Muscle of leg (tissue), 11 donors: ENCODE measurements around the gene ADD2. TPM values are rescaled to one million over a fixed set of nuclear protein-coding genes. Genes with fewer than 3 reads are reported as not detected.

Source experiments
- DNase-seq: peaks from one replicate; pipeline ENCODE4 v3.0.0; 2013
- H3K27ac ChIP-seq: one replicate; pipeline ENCODE4 v1.5.1; 2013; ENCODE audit warnings: mild to moderate bottlenecking, low read length, control low read depth
- H3K27me3 ChIP-seq: one replicate; pipeline ENCODE4 v1.6.1; 2013; ENCODE audit warnings: low read length; ENCODE audit not compliant: control insufficient read depth, insufficient read depth
- H3K36me3 ChIP-seq: one replicate; pipeline ENCODE4 v1.6.1; 2013; ENCODE audit warnings: low read length; ENCODE audit not compliant: control insufficient read depth, insufficient read depth
- H3K4me1 ChIP-seq: one replicate; pipeline ENCODE4 v1.6.1; 2013; ENCODE audit warnings: low read length; ENCODE audit not compliant: control insufficient read depth, insufficient read depth
- H3K4me3 ChIP-seq: one replicate; pipeline ENCODE4 v1.5.1; 2013; ENCODE audit warnings: low read length, control low read depth
- H3K9me3 ChIP-seq: replicated peaks from 2 replicates; pipeline ENCODE4 v1.6.1; 2013; ENCODE audit warnings: low read depth, low read length; ENCODE audit not compliant: control insufficient read depth
- WGBS: methylation state at CpG from one replicate; pipeline ENCODE4 v1.1.5; 2013; ENCODE audit warnings: missing lambda C conversion rate; ENCODE audit not compliant: insufficient coverage; 5-methylcytosine and 5-hydroxymethylcytosine counted together
- polyA plus RNA-seq, 8 donors: library from polyadenylated mRNA; unstranded; fragments of 120-200 nt; gene quantifications; one replicate each; pipeline versions ENCODE4 v1.2.1 to v1.2.3, GENCODE V29; 2013; ENCODE audit warnings: inconsistent platforms in 1 of 8, low replicate concordance in 1 of 8; ENCODE audit not compliant: insufficient read length in 8 of 8, insufficient read depth in 1 of 8
- total RNA-seq: library from RNA; stranded (reverse); fragments of 120-200 nt; gene quantifications from one replicate; pipeline ENCODE4 v1.2.4, GENCODE V29; 2013

ADD2 gene
- total and polyA plus RNA-seq, 9 donors = 0.98 to 4.2 (median 2.4) TPM

GRCh38 chr2:70607121-70607561, 160.9 kb downstream of the ADD2 start:
- no peaks in the 10 kb centered on the region for H3K36me3 ChIP-seq
- H3K27me3 ChIP-seq = peaks cover 3% of the 10 kb centered on the region
- no peak for DNase-seq
- H3K27ac ChIP-seq = no peak overlapping the region
- H3K4me1 ChIP-seq = no peaks in the 10 kb centered on the region
- 0% methylated on average over 2 of the region's 8 CpGs for WGBS
- H3K9me3 ChIP-seq = no peaks in the 10 kb centered on the region
- H3K4me3 ChIP-seq = no peak overlapping the region

Other genes with a start within 250 kb of the ADD2 start
- 0.44 TPM for gene TGFA, start 214.4 kb downstream of the ADD2 start, total RNA-seq
- 1 to 10 TPM in 2 of 8 donors, under 1 TPM in 6; 0.28 to 1.2 (median 0.67) TPM for gene TGFA, start 214.4 kb downstream of the ADD2 start, polyA plus RNA-seq
- not detected for gene FIGLA, start 22.4 kb upstream of the ADD2 start, total RNA-seq
- gene FIGLA, start 22.4 kb upstream of the ADD2 start, polyA plus RNA-seq = not detected
- 0.09 TPM for gene CLEC4F, start 52.4 kb upstream of the ADD2 start, total RNA-seq
- under 1 TPM in 7 of 8 donors, not detected in 1; 0.06 to 0.53 (median 0.15) TPM for gene CLEC4F, start 52.4 kb upstream of the ADD2 start, polyA plus RNA-seq
- 0.13 TPM for gene CD207, start 67.6 kb upstream of the ADD2 start, total RNA-seq
- gene CD207, start 67.6 kb upstream of the ADD2 start, polyA plus RNA-seq = under 1 TPM in 5 of 8 donors, not detected in 3; 0.06 to 0.69 (median 0.11) TPM
- gene VAX2, start 132.4 kb upstream of the ADD2 start, total RNA-seq = 1.7 TPM
- gene VAX2, start 132.4 kb upstream of the ADD2 start, polyA plus RNA-seq = 1 to 10 TPM; 1.6 to 4.0 (median 3.1) TPM
- gene ATP6V1B1, start 167.7 kb upstream of the ADD2 start, total RNA-seq = 0.62 TPM
- 1 to 10 TPM in 3 of 8 donors, under 1 TPM in 5; 0.30 to 2.7 (median 0.89) TPM for gene ATP6V1B1, start 167.7 kb upstream of the ADD2 start, polyA plus RNA-seq
- gene ANKRD53, start 210.4 kb upstream of the ADD2 start, total RNA-seq = 0.80 TPM
- gene ANKRD53, start 210.4 kb upstream of the ADD2 start, polyA plus RNA-seq = 1 to 10 TPM in 5 of 8 donors, under 1 TPM in 3; 0.72 to 2.0 (median 1.1) TPM
- gene TEX261, start 226.7 kb upstream of the ADD2 start, total RNA-seq = 16.0 TPM
- gene TEX261, start 226.7 kb upstream of the ADD2 start, polyA plus RNA-seq = 10 to 100 TPM; 33.5 to 41.8 (median 36.9) TPM